ENCODE data around the gene DMRTC2.

DNA sequence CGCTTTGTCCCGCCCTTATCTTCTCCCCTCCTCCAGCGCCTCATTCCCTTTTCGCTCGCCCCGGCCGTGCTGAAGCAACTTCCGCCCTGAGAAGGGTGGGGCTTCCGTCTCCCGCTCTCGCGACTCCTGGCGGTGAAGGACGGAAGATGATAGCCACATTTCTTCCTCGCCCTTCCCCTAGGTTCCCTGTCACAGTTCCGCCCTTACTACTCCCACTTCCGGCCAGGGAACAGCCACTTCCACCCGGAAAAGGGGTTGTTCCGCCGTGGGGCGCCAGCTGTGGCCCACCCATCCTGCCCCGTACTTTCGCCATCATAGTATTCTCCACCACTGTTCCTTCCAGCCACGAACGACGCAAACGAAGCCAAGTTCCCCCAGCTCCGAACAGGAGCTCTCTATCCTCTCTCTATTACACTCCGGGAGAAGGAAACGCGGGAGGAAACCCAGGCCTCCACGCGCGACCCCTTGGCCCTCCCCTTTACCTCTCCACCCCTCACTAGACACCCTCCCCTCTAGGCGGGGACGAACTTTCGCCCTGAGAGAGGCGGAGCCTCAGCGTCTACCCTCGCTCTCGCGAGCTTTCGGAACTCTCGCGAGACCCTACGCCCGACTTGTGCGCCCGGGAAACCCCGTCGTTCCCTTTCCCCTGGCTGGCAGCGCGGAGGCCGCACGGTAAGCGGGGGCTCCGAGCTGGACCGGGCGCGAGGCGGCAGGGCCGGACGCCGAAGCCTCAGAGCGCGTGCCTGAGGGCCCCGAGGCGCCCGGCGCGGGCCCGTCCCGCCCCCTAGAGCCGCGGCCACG, 15.0 kb downstream of the DMRTC2 start, which contains the start of gene RPS19:
- TF ChIP-seq CTCF (IDR thresholded peaks at IDR 0.05), result peak; percentile 74 to 95 (median 92)
- peak; percentile 89 to 93 for TF ChIP-seq EP300 (IDR thresholded peaks at IDR 0.05)

Measured in tibial nerve (tissue), 4 donors.